Heart right ventricle (tissue), 16 donors: ENCODE measurements around the gene AMN. TPM values are rescaled to one million over a fixed set of nuclear protein-coding genes. Genes with fewer than 3 reads are reported as not detected.

ENCODE experiments used
- ATAC-seq, 8 donors: fragments of 200-7000 bp; cut with Tn5 transposase; one replicate each; pipeline ENCODE4 v1.9.1; 2020; ENCODE audit warnings: mild to moderate bottlenecking in 8 of 8, moderate library complexity in 8 of 8, moderate number of reproducible peaks in 1 of 8
- DNase-seq, 2 donors: peaks; one replicate each; pipeline ENCODE4 v3.0.0-alpha.2; 2020
- H3K27ac ChIP-seq, 10 donors: fragments of 200-600 bp; sonication (generic) in 2 of 10; one replicate each; pipeline versions ENCODE4 v1.5.0 to v1.8.0; 2020 to 2022; ENCODE audit warnings: mild to moderate bottlenecking in 3 of 10
- H3K27me3 ChIP-seq, 7 donors: fragments of 200-600 bp; one replicate each; pipeline ENCODE4 v1.8.0; 2021 to 2022; ENCODE audit warnings: mild to moderate bottlenecking in 2 of 7
- H3K36me3 ChIP-seq, 9 donors: fragments of 200-600 bp; sonication (generic) in 1 of 9; one replicate each; pipeline versions ENCODE4 v1.5.0 to v1.8.0; 2020 to 2022; ENCODE audit warnings: mild to moderate bottlenecking in 2 of 9
- H3K4me1 ChIP-seq, 9 donors: fragments of 200-600 bp; sonication (generic) in 1 of 9; one replicate each; pipeline versions ENCODE4 v1.5.0 to v1.8.0; 2020 to 2022; ENCODE audit warnings: mild to moderate bottlenecking in 4 of 9
- H3K4me3 ChIP-seq, 10 donors: fragments of 200-600 bp; sonication (generic) in 2 of 10; one replicate each; pipeline versions ENCODE4 v1.5.0 to v1.8.0; 2020 to 2022; ENCODE audit warnings: mild to moderate bottlenecking in 7 of 10, moderate library complexity in 2 of 10
- H3K9me3 ChIP-seq, 11 donors: fragments of 200-600 bp in 10 of 11; sonication (generic) in 2 of 11; one replicate each; pipeline versions ENCODE4 v1.5.0 to v1.8.0; 2013 to 2022; ENCODE audit warnings: mild to moderate bottlenecking in 2 of 11, control low read depth in 1 of 11, moderate library complexity in 1 of 11
- CTCF ChIP-seq, 9 donors: fragments of 200-600 bp; sonication (generic) in 2 of 9; IDR thresholded peaks; one replicate each; pipeline versions ENCODE4 v1.5.0 to v1.8.0; 2021 to 2022; ENCODE audit warnings: antibody characterized with exemption in 9 of 9, mild to moderate bottlenecking in 5 of 9, moderate library complexity in 1 of 9
- WGBS, 2 donors: extraction: QIAGEN DNeasy Blood & Tissue Kit; methylation state at CpG; one replicate each; pipeline ENCODE4 v1.1.7; 2013; ENCODE audit warnings: inconsistent platforms in 1 of 2; 5-methylcytosine and 5-hydroxymethylcytosine counted together
- intact Hi-C, 10 donors: fragments of 100-400 bp; cut with DNase I; formaldehyde crosslinking; loops; one replicate each; pipeline versions ENCODE4 v1.11.1 to v1.14.2; 2022
- polyA plus RNA-seq, 2 donors: library from polyadenylated mRNA; stranded (reverse); fragments of 200-250 nt; gene quantifications; one replicate each; pipeline ENCODE4 v1.2.3, GENCODE V29; 2013
- total RNA-seq, 10 donors: library from RNA; stranded (reverse); fragmentation: NEBNext Ultra II Directional in 3 of 10; extraction: Animal tissue kit (Norgen Biotek cat#: 25700) in 3 of 10; gene quantifications; one replicate each; pipeline versions ENCODE4 v1.2.1 to v1.2.4, GENCODE V29; 2021 to 2023
- donor health status: Arrhythmogenic right ventricular cardiomyopathy.
- donor health status: ischemic (EF 13 %, LVEDD 7.1; RV severe dilation, severe dysfunction).
- donor health status: healthy with polysubstance abuse.
- donor health status: DM: no; HTN: yes; CAD: no.
- donor health status: DM: no; HTN: no; CAD: no.
- donor health status: ischemic (EF 25% LVEDD 6.9; RV normal size, moderate dysfunction).
- donor health status: ischemic (EF 25% LVEDD 5.7; RV mildly dilated, moderate dysfunction).
- donor health status: healthy.
- donor health status: DM: yes; HTN: yes; CAD: no.
- donor health status: Ischemic cardiomyopathy.
- donor health status: ischemic (EF 35%, LVEDD 5.7; RV mildly dilated, moderate dysfunction).
- donor health status: nonischemic (EF 11% LVEDD 7.7; RV severe dilation, severe dysfunction).
- donor health status: DM: yes; HTN: yes; CAD: no.
- donor health status: PGD.
- donor health status: ischemic (EF 29% LVEDD 5.4; RV normal size, mild dysfunction).
- donor health status: nonischemic (EF 23%, LVEDD 6.1; RV moderate dilation, normal function).

Gene AMN
- total and polyA plus RNA-seq, 12 donors = 0.15 to 0.40 (median 0.17) TPM; not detected in 9

DNA sequence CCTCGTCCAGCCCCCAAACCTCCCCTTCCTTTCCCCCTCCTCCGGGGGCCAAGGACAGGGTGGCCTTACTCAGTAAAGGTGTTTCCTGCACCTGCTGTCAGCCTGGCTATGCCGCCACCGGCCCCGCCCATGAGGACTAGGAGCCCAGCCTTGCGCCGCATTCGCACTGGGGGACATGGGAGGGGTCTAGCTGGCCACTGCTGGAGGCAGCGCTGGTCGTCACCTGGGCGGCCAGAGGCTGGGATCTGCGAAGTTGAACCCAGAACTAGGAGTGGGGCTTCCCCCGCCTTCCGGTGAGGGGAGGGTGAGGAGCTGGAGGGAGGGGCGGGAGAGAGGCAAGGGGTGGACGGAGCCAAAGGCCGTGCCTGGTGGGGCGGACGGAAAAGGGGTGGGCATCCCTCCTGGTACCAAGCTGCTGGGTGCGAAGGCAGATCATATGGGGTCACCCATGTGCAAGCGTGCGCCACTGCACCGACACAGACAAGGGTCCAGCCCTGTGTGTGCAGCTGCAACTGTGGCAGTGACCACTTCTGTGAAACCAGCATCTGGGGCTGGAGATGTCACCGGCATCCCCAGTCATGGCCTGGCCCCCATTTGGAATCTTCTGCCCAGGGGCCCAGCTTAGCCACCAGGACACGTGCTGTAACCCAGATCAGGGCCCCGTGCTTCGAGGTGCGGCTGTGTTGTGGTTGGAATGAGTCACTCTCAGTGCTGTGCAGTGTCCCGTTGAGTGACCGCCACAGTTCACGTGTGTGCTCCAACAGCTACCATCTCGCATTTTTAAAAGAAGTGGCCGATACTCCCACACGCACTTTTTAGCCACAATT is 8.5 kb downstream of the AMN start:
- DNase-seq = no peak
- no peaks in the 10 kb centered on the region for H3K9me3 ChIP-seq
- peaks cover 0 to 44% (median 8%) of the 10 kb centered on the region in 9 donors for H3K36me3 ChIP-seq
- H3K27me3 ChIP-seq = peaks cover 17 to 64% (median 47%) of the 10 kb centered on the region in 7 donors
- H3K4me1 ChIP-seq = peaks cover 16 to 30% (median 25%) of the 10 kb centered on the region in 9 donors
- peak in 2 of 8 donors; percentile 6 to 12 for ATAC-seq
- intact Hi-C loops = no loop called here
- WGBS, 2 donors = 66 to 67% methylated on average over 34 of the region's 34 CpGs
- peak overlapping the region in 1 of 10 donors; percentile 53 for H3K4me3 ChIP-seq
- no peak for TF ChIP-seq CTCF (IDR thresholded peaks at IDR 0.05)
- H3K27ac ChIP-seq = no peak overlapping the region

DNA sequence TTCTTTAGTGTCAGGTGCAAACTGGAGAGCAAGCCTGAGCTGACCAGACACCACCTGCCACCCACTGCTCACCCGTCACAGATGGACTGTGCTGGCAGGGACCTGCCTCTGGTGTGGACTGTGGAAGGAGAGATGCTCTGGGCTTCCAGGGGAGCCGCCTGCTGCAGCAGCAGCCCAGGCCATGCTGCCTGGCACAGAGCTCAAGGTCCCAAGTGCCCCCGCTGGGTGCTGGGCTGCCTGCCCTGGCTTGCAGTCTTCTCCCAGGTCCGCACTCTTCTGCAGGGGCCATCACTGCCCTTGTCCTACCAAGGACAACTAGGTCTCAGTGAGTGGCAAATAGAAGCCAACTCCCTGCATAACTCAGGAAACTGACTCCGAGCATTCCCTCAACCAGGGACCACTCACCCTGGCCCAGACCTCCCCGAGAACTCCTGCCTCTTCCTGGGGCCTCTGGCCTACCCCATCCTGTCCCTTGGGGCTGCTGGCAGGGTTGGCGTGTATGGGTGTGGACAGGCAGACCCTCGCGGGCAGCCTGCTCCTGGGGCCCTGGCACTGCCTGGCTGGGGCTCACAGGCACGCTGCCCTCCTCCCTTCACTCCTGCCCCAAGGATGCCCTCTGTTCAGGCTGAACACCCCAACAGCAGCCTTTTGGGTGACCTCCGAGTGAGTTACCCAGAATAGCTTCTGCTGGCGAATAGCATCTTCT is 9.3 kb downstream of the AMN start:
- 90 to 96% methylated on average over 12 of the region's 12 CpGs for WGBS, 2 donors
- Histone ChIP-seq H3K36me3 (peaks cover 0 to 52% (median 8%) of the 10 kb centered on the region in 9 donors), H3K9me3 (no peaks in the 10 kb centered on the region), H3K4me1 (peaks cover 16 to 30% (median 25%) of the 10 kb centered on the region in 9 donors), H3K27ac (no peak overlapping the region), H3K27me3 (peaks cover 17 to 56% (median 39%) of the 10 kb centered on the region in 7 donors), H3K4me3 (no peak overlapping the region)
- TF ChIP-seq CTCF (IDR thresholded peaks at IDR 0.05) = no peak
- no peak for DNase-seq
- ATAC-seq = no peak
- intact Hi-C loops = no loop called here

DNA sequence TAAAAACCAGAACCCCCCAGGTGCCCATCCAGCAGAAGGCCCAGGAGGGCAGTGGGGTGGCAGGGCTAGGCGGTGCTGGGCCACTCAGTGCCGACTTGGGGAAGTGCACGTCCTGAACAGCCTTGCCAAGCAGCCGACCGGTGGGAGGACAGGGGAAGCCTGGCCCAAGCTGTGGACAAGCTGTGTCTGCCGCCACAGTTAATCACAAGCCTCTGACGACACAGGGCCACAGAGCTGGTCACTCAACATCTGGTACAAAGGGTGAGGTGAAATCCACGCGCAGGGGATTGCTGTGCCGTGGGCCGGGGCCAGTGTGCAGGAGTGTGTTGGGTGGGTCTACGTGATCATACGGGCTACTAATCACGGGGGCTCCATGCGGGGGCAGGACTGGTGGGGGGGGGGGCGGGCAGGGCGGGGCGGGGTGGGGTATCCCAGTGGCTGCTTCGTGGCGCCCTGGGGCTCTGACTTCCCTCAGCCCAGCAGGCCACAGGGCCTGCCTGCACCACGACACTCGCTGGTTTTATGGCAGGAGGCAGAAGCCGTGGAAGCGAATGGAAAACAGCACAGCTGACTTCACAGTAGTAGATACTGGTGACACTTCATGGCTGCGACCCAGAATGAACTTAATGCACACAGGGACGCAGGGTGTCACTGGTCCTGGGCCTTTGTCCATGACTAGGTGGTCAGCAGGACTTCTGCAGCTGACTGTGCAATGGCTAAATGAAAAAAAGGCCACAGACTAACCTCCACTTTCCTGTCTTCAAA is 10.2 kb downstream of the AMN start:
- DNase-seq = no peak
- H3K36me3 ChIP-seq = peaks cover 0 to 61% (median 15%) of the 10 kb centered on the region in 9 donors
- no peak overlapping the region for H3K27ac ChIP-seq
- WGBS, 2 donors = 92 to 94% methylated on average over 26 of the region's 26 CpGs
- H3K27me3 ChIP-seq = peaks cover 17 to 46% (median 32%) of the 10 kb centered on the region in 7 donors
- no peaks in the 10 kb centered on the region for H3K9me3 ChIP-seq
- TF ChIP-seq CTCF (IDR thresholded peaks at IDR 0.05) = no peak
- ATAC-seq = no peak
- intact Hi-C loops = no loop called here
- H3K4me1 ChIP-seq = peaks cover 16 to 30% (median 25%) of the 10 kb centered on the region in 9 donors
- no peak overlapping the region for H3K4me3 ChIP-seq
